H9 (cell line): ENCODE results near the gene APCDD1L. TPM values are rescaled to one million over a fixed set of nuclear protein-coding genes. Genes with fewer than 3 reads are reported as not detected.

Source experiments
- DNase-seq: peaks from one replicate; pipeline ENCODE4 v3.0.0-alpha.2; 2017
- H2AFZ ChIP-seq: one replicate; pipeline ENCODE4 v1.6.1; 2013; ENCODE audit warnings: mild to moderate bottlenecking, low read length, control low read depth, moderate library complexity
- H2AK5ac ChIP-seq: 2 replicates; pipeline ENCODE4 v1.6.1; 2013; ENCODE audit warnings: low read length, control low read depth, mixed read lengths; ENCODE audit not compliant: insufficient read length
- H2BK120ac ChIP-seq: one replicate; pipeline ENCODE4 v1.6.1; 2013; ENCODE audit warnings: low read depth, mild to moderate bottlenecking, low read length, control low read depth, inconsistent platforms; ENCODE audit not compliant: poor library complexity, severe bottlenecking
- H2BK12ac ChIP-seq: 2 replicates; pipeline ENCODE4 v1.6.1; 2013; ENCODE audit warnings: low read length, control low read depth, mixed read lengths, low read depth; ENCODE audit not compliant: insufficient read length
- H2BK15ac ChIP-seq: 2 replicates; pipeline ENCODE4 v1.6.1; 2013; ENCODE audit warnings: low read depth, low read length, control low read depth
- H2BK20ac ChIP-seq: one replicate; pipeline ENCODE4 v1.6.1; 2013; ENCODE audit warnings: low read depth, mild to moderate bottlenecking, low read length, control low read depth, inconsistent platforms; ENCODE audit not compliant: poor library complexity, severe bottlenecking
- H2BK5ac ChIP-seq: 2 replicates; pipeline ENCODE4 v1.6.1; 2013; ENCODE audit warnings: low read length, control low read depth, mixed read lengths; ENCODE audit not compliant: insufficient read length
- H3K14ac ChIP-seq: 2 replicates; pipeline ENCODE4 v1.6.1; 2013; ENCODE audit warnings: low read length, control low read depth; ENCODE audit not compliant: insufficient read depth
- H3K18ac ChIP-seq: 2 replicates; pipeline ENCODE4 v1.6.1; 2013; ENCODE audit warnings: low read depth, mild to moderate bottlenecking, mixed read lengths, low read length, control low read depth; ENCODE audit not compliant: insufficient read length
- H3K23ac ChIP-seq: 2 replicates; pipeline ENCODE4 v1.6.1; 2013; ENCODE audit warnings: low read length, control low read depth, mixed read lengths, low read depth; ENCODE audit not compliant: insufficient read length
- H3K23me2 ChIP-seq: 2 replicates; pipeline ENCODE4 v1.6.1; 2013; ENCODE audit warnings: low read depth, mild to moderate bottlenecking, mixed read lengths, low read length, control low read depth; ENCODE audit not compliant: insufficient read length, poor library complexity, severe bottlenecking
- H3K27ac ChIP-seq: 2 replicates; pipeline ENCODE4 v1.5.1; 2013; ENCODE audit warnings: low read length, control low read depth, mixed read lengths, low read depth; ENCODE audit not compliant: insufficient read length
- H3K27me3 ChIP-seq: 2 replicates; pipeline ENCODE4 v1.6.1; 2013; ENCODE audit warnings: low read length, control low read depth, inconsistent platforms; ENCODE audit not compliant: insufficient read depth
- H3K4ac ChIP-seq: 2 replicates; pipeline ENCODE4 v1.6.1; 2013; ENCODE audit warnings: low read depth, mild to moderate bottlenecking, control low read depth, inconsistent platforms, low read length, moderate library complexity
- H3K4me1 ChIP-seq: 2 replicates; pipeline ENCODE4 v1.6.1; 2013; ENCODE audit warnings: low read length, control low read depth, inconsistent platforms; ENCODE audit not compliant: insufficient read depth
- H3K4me2 ChIP-seq: 2 replicates; pipeline ENCODE4 v1.6.1; 2013; ENCODE audit warnings: low read length, control low read depth, mixed read lengths; ENCODE audit not compliant: insufficient read length, insufficient read depth
- H3K56ac ChIP-seq: 2 replicates; pipeline ENCODE4 v1.6.1; 2013; ENCODE audit warnings: low read depth, mild to moderate bottlenecking, mixed read lengths, low read length, control low read depth; ENCODE audit not compliant: insufficient read length
- H3K79me1 ChIP-seq: 2 replicates; pipeline ENCODE4 v1.6.1; 2013; ENCODE audit warnings: low read depth, mild to moderate bottlenecking, moderate library complexity, low read length, control low read depth, inconsistent platforms; ENCODE audit not compliant: insufficient read depth, poor library complexity, severe bottlenecking
- H3K79me2 ChIP-seq: 2 replicates; pipeline ENCODE4 v1.6.1; 2013; ENCODE audit warnings: low read length, control low read depth, inconsistent platforms; ENCODE audit not compliant: insufficient read depth
- H3K9ac ChIP-seq: 2 replicates; pipeline ENCODE4 v1.6.1; 2013; ENCODE audit warnings: low read length, control low read depth, mixed read lengths; ENCODE audit not compliant: insufficient read length; ENCODE audit errors: extremely low read depth
- H3K9me3 ChIP-seq: one replicate; pipeline ENCODE4 v1.6.1; 2013; ENCODE audit warnings: low read depth, low read length, inconsistent platforms; ENCODE audit not compliant: control insufficient read depth
- H3T11ph ChIP-seq: one replicate; pipeline ENCODE4 v1.6.1; 2013; ENCODE audit warnings: mild to moderate bottlenecking, low read length, control low read depth, inconsistent platforms
- H4K20me1 ChIP-seq: one replicate; pipeline ENCODE4 v1.6.1; 2013; ENCODE audit not compliant: control insufficient read depth, insufficient read length, insufficient read depth
- H4K5ac ChIP-seq: 2 replicates; pipeline ENCODE4 v1.6.1; 2013; ENCODE audit warnings: low read depth, mild to moderate bottlenecking, mixed read lengths, low read length, control low read depth; ENCODE audit not compliant: insufficient read length
- H4K8ac ChIP-seq: replicated peaks from 2 replicates; pipeline ENCODE4 v1.6.1; 2013; ENCODE audit warnings: low read length, control low read depth, mixed read lengths, low read depth; ENCODE audit not compliant: insufficient read length
- H4K91ac ChIP-seq: 2 replicates; pipeline ENCODE4 v1.6.1; 2013; ENCODE audit warnings: low read depth, mild to moderate bottlenecking, moderate library complexity, mixed read lengths, low read length, control low read depth; ENCODE audit not compliant: insufficient read length
- H3K27ac Mint-ChIP-seq, 3 experiments: 2 replicates in 2 of 3; 3 replicates in 1 of 3; pipeline ENCODE4 v1.8.0; 2020 to 2021; ENCODE audit warnings: mixed read lengths in 3 of 3, mild to moderate bottlenecking in 1 of 3, moderate library complexity in 1 of 3
- H3K27me3 Mint-ChIP-seq: 2 replicates; pipeline ENCODE4 v1.8.0; 2021; ENCODE audit warnings: low read depth, mild to moderate bottlenecking, moderate library complexity, mixed read lengths
- H3K36me3 Mint-ChIP-seq, 3 experiments: 2 replicates in 2 of 3; 3 replicates in 1 of 3; pipeline ENCODE4 v1.8.0; 2020 to 2021; ENCODE audit warnings: low read depth in 3 of 3, mixed read lengths in 3 of 3; ENCODE audit not compliant: insufficient read depth in 1 of 3
- H3K4me1 Mint-ChIP-seq, 2 experiments: 2 replicates each; pipeline ENCODE4 v1.8.0; 2020; ENCODE audit warnings: mixed read lengths in 2 of 2
- H3K4me3 Mint-ChIP-seq, 2 experiments: 2 replicates in 1 of 2; 3 replicates in 1 of 2; pipeline ENCODE4 v1.8.0; 2020 to 2021; ENCODE audit warnings: mild to moderate bottlenecking in 2 of 2, mixed read lengths in 2 of 2, moderate library complexity in 1 of 2
- H3K9me3 Mint-ChIP-seq, 2 experiments: 2 replicates in 1 of 2; 3 replicates in 1 of 2; pipeline ENCODE4 v1.8.0; 2020; ENCODE audit warnings: mild to moderate bottlenecking in 2 of 2, mixed read lengths in 2 of 2, moderate library complexity in 1 of 2
- WGBS: extraction: QIAGEN DNeasy Blood & Tissue Kit; methylation state at CpG from one replicate; pipeline ENCODE4 v1.1.7; 2013; ENCODE audit warnings: missing lambda C conversion rate, low lambda C conversion rate, mixed read lengths; ENCODE audit not compliant: insufficient read length; ENCODE audit errors: extremely low coverage; 5-methylcytosine and 5-hydroxymethylcytosine counted together
- total RNA-seq: library from RNA; stranded (reverse); gene quantifications from 2 replicates; pipeline ENCODE4 v1.2.1, GENCODE V29; 2021
- TF ChIP-seq, protein P1 (sequence below): fragments of 200-600 bp; sonication (generic); conservative IDR thresholded peaks from 3 replicates; pipeline ENCODE4 v1.8.0; 2021; ENCODE audit warnings: antibody characterized with exemption, mild to moderate bottlenecking

APCDD1L gene
- total RNA-seq, 1 experiment from 2014 or later = 0.68 TPM

- H4K91ac ChIP-seq = no peak overlapping the region
- peaks cover 4 to 22% (median 21%) of the 10 kb centered on the region in 3 experiments; a peak in 5 of 7 replicates for H3K36me3 Mint-ChIP-seq
- H3K23me2 ChIP-seq = no peaks in the 10 kb centered on the region
- no peak overlapping the region for H3K18ac ChIP-seq
- TF ChIP-seq, protein P1, sequence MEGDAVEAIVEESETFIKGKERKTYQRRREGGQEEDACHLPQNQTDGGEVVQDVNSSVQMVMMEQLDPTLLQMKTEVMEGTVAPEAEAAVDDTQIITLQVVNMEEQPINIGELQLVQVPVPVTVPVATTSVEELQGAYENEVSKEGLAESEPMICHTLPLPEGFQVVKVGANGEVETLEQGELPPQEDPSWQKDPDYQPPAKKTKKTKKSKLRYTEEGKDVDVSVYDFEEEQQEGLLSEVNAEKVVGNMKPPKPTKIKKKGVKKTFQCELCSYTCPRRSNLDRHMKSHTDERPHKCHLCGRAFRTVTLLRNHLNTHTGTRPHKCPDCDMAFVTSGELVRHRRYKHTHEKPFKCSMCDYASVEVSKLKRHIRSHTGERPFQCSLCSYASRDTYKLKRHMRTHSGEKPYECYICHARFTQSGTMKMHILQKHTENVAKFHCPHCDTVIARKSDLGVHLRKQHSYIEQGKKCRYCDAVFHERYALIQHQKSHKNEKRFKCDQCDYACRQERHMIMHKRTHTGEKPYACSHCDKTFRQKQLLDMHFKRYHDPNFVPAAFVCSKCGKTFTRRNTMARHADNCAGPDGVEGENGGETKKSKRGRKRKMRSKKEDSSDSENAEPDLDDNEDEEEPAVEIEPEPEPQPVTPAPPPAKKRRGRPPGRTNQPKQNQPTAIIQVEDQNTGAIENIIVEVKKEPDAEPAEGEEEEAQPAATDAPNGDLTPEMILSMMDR = no peak
- H4K5ac ChIP-seq = no peak overlapping the region
- no peak overlapping the region for H3K23ac ChIP-seq
- no peak overlapping the region for H3K56ac ChIP-seq
- no peak overlapping the region for H3K14ac ChIP-seq
- no peak overlapping the region for H3T11ph ChIP-seq
- H3K27ac ChIP-seq = no peak overlapping the region
- H4K20me1 ChIP-seq = no peaks in the 10 kb centered on the region
- H3K4ac ChIP-seq = no peak overlapping the region
- no peak overlapping the region for H2BK15ac ChIP-seq
- WGBS = no CpG with 5 or more reads among the region's 1 CpG
- H3K27ac Mint-ChIP-seq = peak overlapping the region in 1 of 3 experiments; percentile 38; a peak in 1 of 7 replicates
- H3K27me3 ChIP-seq = no peaks in the 10 kb centered on the region
- H3K9me3 ChIP-seq = no peaks in the 10 kb centered on the region
- DNase-seq = no peak
- H3K79me1 ChIP-seq = no peaks in the 10 kb centered on the region
- no peak overlapping the region for H2BK12ac ChIP-seq
- peaks cover 48% of the 10 kb centered on the region in 2 experiments for H3K4me1 Mint-ChIP-seq
- H3K27me3 Mint-ChIP-seq = no peaks in the 10 kb centered on the region
- no peak overlapping the region for H2BK5ac ChIP-seq
- no peak overlapping the region for H2BK20ac ChIP-seq
- H4K8ac ChIP-seq = no peak overlapping the region
- H3K4me3 Mint-ChIP-seq = no peak overlapping the region
- H3K9ac ChIP-seq = no peak overlapping the region
- H3K9me3 Mint-ChIP-seq = no peaks in the 10 kb centered on the region
- no peak overlapping the region for H3K4me2 ChIP-seq
- H2AFZ ChIP-seq = no peak overlapping the region
- H3K4me1 ChIP-seq = peaks cover 12% of the 10 kb centered on the region
- H2BK120ac ChIP-seq = no peak overlapping the region
- H2AK5ac ChIP-seq = no peak overlapping the region
- H3K79me2 ChIP-seq = peaks cover 9% of the 10 kb centered on the region; the same call in 1 of the 2 replicates
These were observed 81.4 kb downstream of the APCDD1L start for GRCh38 chr20:58433759-58434158.
